ENCODE measurements around the gene UGT3A2.

The UGT3A2 gene

DNA sequence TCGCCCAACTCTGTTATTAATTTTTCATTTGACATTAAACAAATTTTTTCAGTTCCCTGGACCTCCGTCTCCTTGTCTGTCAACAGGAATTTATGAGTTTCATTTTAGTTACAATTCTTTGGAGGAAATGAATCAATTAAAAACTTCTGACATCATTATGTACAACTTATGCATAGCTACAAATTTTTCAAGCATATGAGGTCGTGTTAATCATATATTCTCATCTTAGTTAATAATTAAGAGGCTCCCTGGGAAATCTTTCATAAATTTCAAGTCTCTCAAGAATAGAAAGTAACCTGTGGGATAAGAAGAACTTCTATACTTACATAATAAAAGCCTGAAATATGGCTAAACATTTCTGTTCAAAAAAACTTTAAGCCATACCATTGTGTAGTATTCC lies 78.9 kb downstream of the UGT3A2 start:
- no peak overlapping the region for H3K9ac ChIP-seq (ENCODE audit: low read length)
- no peak overlapping the region for H3K4me3 ChIP-seq (ENCODE audit: insufficient read depth, low read length, poor library complexity, severe bottlenecking)
- TF ChIP-seq, protein P1, sequence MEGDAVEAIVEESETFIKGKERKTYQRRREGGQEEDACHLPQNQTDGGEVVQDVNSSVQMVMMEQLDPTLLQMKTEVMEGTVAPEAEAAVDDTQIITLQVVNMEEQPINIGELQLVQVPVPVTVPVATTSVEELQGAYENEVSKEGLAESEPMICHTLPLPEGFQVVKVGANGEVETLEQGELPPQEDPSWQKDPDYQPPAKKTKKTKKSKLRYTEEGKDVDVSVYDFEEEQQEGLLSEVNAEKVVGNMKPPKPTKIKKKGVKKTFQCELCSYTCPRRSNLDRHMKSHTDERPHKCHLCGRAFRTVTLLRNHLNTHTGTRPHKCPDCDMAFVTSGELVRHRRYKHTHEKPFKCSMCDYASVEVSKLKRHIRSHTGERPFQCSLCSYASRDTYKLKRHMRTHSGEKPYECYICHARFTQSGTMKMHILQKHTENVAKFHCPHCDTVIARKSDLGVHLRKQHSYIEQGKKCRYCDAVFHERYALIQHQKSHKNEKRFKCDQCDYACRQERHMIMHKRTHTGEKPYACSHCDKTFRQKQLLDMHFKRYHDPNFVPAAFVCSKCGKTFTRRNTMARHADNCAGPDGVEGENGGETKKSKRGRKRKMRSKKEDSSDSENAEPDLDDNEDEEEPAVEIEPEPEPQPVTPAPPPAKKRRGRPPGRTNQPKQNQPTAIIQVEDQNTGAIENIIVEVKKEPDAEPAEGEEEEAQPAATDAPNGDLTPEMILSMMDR (IDR thresholded peaks at IDR 0.05; ENCODE audit: insufficient read depth, low read length, poor library complexity, severe bottlenecking): no peak
- no peak for TF ChIP-seq EZH2phosphoT487 (conservative IDR thresholded peaks at IDR 0.05; ENCODE audit: low read length)
- H3K4me2 ChIP-seq (ENCODE audit: low read depth, low read length, poor library complexity, severe bottlenecking): no peak overlapping the region
- H3K36me3 ChIP-seq (ENCODE audit: low read length): no peaks in the 10 kb centered on the region
- H2AFZ ChIP-seq (ENCODE audit: low read depth, low read length, severe bottlenecking): no peak overlapping the region
- H3K9me3 ChIP-seq (ENCODE audit: insufficient read depth, low read length): 0 out of 2 replicates have a peak, but pooled peaks cover 3% of the 10 kb centered on the region
- no peaks in the 10 kb centered on the region for H3K27me3 ChIP-seq (ENCODE audit: low read length)
- no peaks in the 10 kb centered on the region for H4K20me1 ChIP-seq (ENCODE audit: low read depth, low read length)
- H3K9me2 ChIP-seq (replicated peaks; ENCODE audit: insufficient read depth, low read length): no peaks in the 10 kb centered on the region
- no peak overlapping the region for H3K27ac ChIP-seq (ENCODE audit: low read depth, low read length)
- H3K79me2 ChIP-seq (ENCODE audit: insufficient read depth, low read length): no peaks in the 10 kb centered on the region
- no peaks in the 10 kb centered on the region for H3F3A ChIP-seq (ENCODE audit: insufficient read depth)
